PC-3 (cell line): ENCODE results near the gene NCOA7.

Experiments
- EZH2 ChIP-seq: fragments of 300-600 bp; sonication (generic); IDR thresholded peaks from one replicate; pipeline ENCODE4 v1.6.1; 2017; ENCODE audit warnings: antibody characterized with exemption, mild to moderate bottlenecking, low read length; ENCODE audit not compliant: unreplicated experiment
- TF ChIP-seq, protein P1 (sequence below): fragments of 300-600 bp; sonication (generic); conservative IDR thresholded peaks from 2 replicates; pipeline ENCODE4 v1.5.1; 2017; ENCODE audit warnings: antibody characterized with exemption, low read depth, mild to moderate bottlenecking, low read length

DNA sequence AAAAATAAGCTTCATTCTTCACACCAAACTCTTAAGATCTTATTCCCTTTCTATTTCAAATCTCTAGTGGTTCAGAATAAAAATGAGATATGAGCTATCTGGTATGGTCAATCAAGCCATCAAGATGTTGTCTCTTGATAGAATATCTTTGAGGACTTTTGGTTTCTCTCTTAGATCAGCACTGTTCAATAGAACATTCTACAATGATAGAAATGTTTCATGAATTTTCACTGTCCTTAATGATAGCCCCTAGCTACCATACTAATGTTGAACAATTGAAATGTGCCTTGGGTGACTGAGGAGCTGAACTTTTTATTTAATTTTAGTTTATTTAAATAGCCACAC lies 141.7 kb downstream of the NCOA7 start:
- TF ChIP-seq, protein P1, sequence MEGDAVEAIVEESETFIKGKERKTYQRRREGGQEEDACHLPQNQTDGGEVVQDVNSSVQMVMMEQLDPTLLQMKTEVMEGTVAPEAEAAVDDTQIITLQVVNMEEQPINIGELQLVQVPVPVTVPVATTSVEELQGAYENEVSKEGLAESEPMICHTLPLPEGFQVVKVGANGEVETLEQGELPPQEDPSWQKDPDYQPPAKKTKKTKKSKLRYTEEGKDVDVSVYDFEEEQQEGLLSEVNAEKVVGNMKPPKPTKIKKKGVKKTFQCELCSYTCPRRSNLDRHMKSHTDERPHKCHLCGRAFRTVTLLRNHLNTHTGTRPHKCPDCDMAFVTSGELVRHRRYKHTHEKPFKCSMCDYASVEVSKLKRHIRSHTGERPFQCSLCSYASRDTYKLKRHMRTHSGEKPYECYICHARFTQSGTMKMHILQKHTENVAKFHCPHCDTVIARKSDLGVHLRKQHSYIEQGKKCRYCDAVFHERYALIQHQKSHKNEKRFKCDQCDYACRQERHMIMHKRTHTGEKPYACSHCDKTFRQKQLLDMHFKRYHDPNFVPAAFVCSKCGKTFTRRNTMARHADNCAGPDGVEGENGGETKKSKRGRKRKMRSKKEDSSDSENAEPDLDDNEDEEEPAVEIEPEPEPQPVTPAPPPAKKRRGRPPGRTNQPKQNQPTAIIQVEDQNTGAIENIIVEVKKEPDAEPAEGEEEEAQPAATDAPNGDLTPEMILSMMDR, result no peak
- no peak for TF ChIP-seq EZH2
